GM06990 (cell line): Measurements from ENCODE around the gene ANXA1.

Source experiments
- DNase-seq: peaks from one replicate; pipeline ENCODE4 v3.0.0-alpha.2; 2011; ENCODE audit not compliant: insufficient read length; ENCODE audit errors: extremely low read depth
- H3K27me3 ChIP-seq: replicated peaks from 2 replicates; pipeline ENCODE4 v1.6.0; 2011; ENCODE audit warnings: low read length; ENCODE audit not compliant: control insufficient read depth, insufficient read depth
- H3K36me3 ChIP-seq: 2 replicates; pipeline ENCODE4 v1.5.1; 2011; ENCODE audit warnings: low read length; ENCODE audit not compliant: control insufficient read depth, insufficient read depth
- H3K4me3 ChIP-seq: replicated peaks from 2 replicates; pipeline ENCODE4 v1.5.1; 2011; ENCODE audit warnings: low read depth, mild to moderate bottlenecking, control low read depth, low read length
- CTCF ChIP-seq: IDR thresholded peaks from 2 replicates; pipeline ENCODE4 v1.5.1; 2011; ENCODE audit warnings: low read length, control low read depth, mild to moderate bottlenecking, inconsistent platforms; ENCODE audit not compliant: insufficient read depth, poor library complexity, severe bottlenecking

ANXA1 gene

GRCh38 chr9:73215249-73215648 lies 63.6 kb downstream of the ANXA1 start:
- H3K36me3 ChIP-seq, result no peaks in the 10 kb centered on the region
- no peak for TF ChIP-seq CTCF
- no peak overlapping the region for H3K4me3 ChIP-seq
- H3K27me3 ChIP-seq, result no peaks in the 10 kb centered on the region
- DNase-seq, result no peak

- TF ChIP-seq CTCF, result no peak
- Histone ChIP-seq H3K4me3 (no peak overlapping the region), H3K36me3 (no peaks in the 10 kb centered on the region), H3K27me3 (no peaks in the 10 kb centered on the region)
- DNase-seq, result no peak
These were observed 64.4 kb downstream of the ANXA1 start for GRCh38 chr9:73216100-73216499.
